SK-N-SH treated with all-trans-retinoic acid at 6 μM for 48 hours (cell line): Measurements from ENCODE around the gene MSH5.
"Not testable (repeated sequence)": the region's sequence is repeated elsewhere in the genome, so short reads cannot be mapped to it uniquely, and the experiment has no call there.

Experiments used
- ATAC-seq: fragments of 200-7000 bp; cut with Tn5 transposase; 3 replicates; pipeline ENCODE4 v1.9.1; 2020; ENCODE audit warnings: mild to moderate bottlenecking, moderate library complexity
- BACH2 ChIP-seq: fragments of 250-450 bp; sonication (Bioruptor Pico); IDR thresholded peaks from 2 replicates; pipeline ENCODE4 v1.9.0; 2021; ENCODE audit warnings: mild to moderate bottlenecking, borderline replicate concordance
- CREB5 ChIP-seq: fragments of 250-450 bp; sonication (Bioruptor Pico); IDR thresholded peaks from 2 replicates; pipeline ENCODE4 v1.5.1; 2020; ENCODE audit warnings: low read depth, mild to moderate bottlenecking, moderate library complexity
- CSDC2 ChIP-seq: fragments of 250-450 bp; sonication (Bioruptor Pico); IDR thresholded peaks from 2 replicates; pipeline ENCODE4 v1.5.0; 2020; ENCODE audit warnings: mild to moderate bottlenecking, moderate library complexity
- CSRNP3 ChIP-seq: fragments of 250-450 bp; sonication (Bioruptor Pico); IDR thresholded peaks from 2 replicates; pipeline ENCODE4 v1.5.1; 2021; ENCODE audit warnings: mild to moderate bottlenecking, moderate library complexity
- GLIS3 ChIP-seq: fragments of 250-450 bp; sonication (Bioruptor Pico); IDR thresholded peaks from 2 replicates; pipeline ENCODE4 v1.5.0; 2020; ENCODE audit warnings: mild to moderate bottlenecking, moderate library complexity
- ISL1 ChIP-seq: fragments of 250-450 bp; sonication (Bioruptor Pico); IDR thresholded peaks from 2 replicates; pipeline ENCODE4 v2.1.2; 2022; ENCODE audit warnings: mild to moderate bottlenecking, moderate library complexity
- OSR1 ChIP-seq: fragments of 250-450 bp; sonication (Bioruptor Pico); IDR thresholded peaks from 2 replicates; pipeline ENCODE4 v1.8.0; 2022; ENCODE audit warnings: moderate library complexity, mild to moderate bottlenecking, inconsistent platforms
- POU6F1 ChIP-seq: fragments of 250-450 bp; sonication (Bioruptor Pico); IDR thresholded peaks from 2 replicates; pipeline ENCODE4 v1.8.0; 2021; ENCODE audit warnings: low read depth, mild to moderate bottlenecking, moderate library complexity, borderline replicate concordance
- PPARA ChIP-seq: fragments of 250-450 bp; sonication (Bioruptor Pico); IDR thresholded peaks from 2 replicates; pipeline ENCODE4 v1.5.0; 2020; ENCODE audit warnings: mild to moderate bottlenecking, borderline replicate concordance
- RARB ChIP-seq: fragments of 250-450 bp; sonication (Bioruptor Pico); IDR thresholded peaks from 2 replicates; pipeline ENCODE4 v1.8.0; 2021; ENCODE audit warnings: mild to moderate bottlenecking, moderate library complexity
- SNAI2 ChIP-seq: fragments of 250-450 bp; sonication (Bioruptor Pico); IDR thresholded peaks from 2 replicates; pipeline ENCODE4 v1.5.0; 2020; ENCODE audit warnings: mild to moderate bottlenecking, moderate library complexity
- TCF4 ChIP-seq: fragments of 250-450 bp; sonication (Bioruptor Pico); IDR thresholded peaks from 2 replicates; pipeline ENCODE4 v1.8.0; 2021; ENCODE audit warnings: mild to moderate bottlenecking, moderate library complexity, borderline replicate concordance
- TOX ChIP-seq: fragments of 250-450 bp; sonication (Bioruptor Pico); IDR thresholded peaks from 2 replicates; pipeline ENCODE4 v1.8.0; 2021; ENCODE audit warnings: mild to moderate bottlenecking, moderate library complexity, borderline replicate concordance
- TSHZ2 ChIP-seq: fragments of 250-450 bp; sonication (Bioruptor Pico); IDR thresholded peaks from 2 replicates; pipeline ENCODE4 v1.5.0; 2020; ENCODE audit warnings: mild to moderate bottlenecking, moderate library complexity
- ZC3H10 ChIP-seq: fragments of 250-450 bp; sonication (Bioruptor Pico); IDR thresholded peaks from 2 replicates; pipeline ENCODE4 v1.5.1; 2021; ENCODE audit warnings: mild to moderate bottlenecking, moderate library complexity
- ZFP3 ChIP-seq: fragments of 250-450 bp; sonication (Bioruptor Pico); IDR thresholded peaks from 2 replicates; pipeline ENCODE4 v1.5.0; 2020; ENCODE audit warnings: mild to moderate bottlenecking, moderate library complexity
- ZFP30 ChIP-seq: fragments of 450-650 bp; formaldehyde crosslinking; IDR thresholded peaks from 2 replicates; pipeline ENCODE4 v1.5.0; 2022; ENCODE audit warnings: mild to moderate bottlenecking, moderate library complexity
- ZNF70 ChIP-seq: fragments of 450-650 bp; formaldehyde crosslinking; IDR thresholded peaks from 2 replicates; pipeline ENCODE4 v1.5.0; 2020; ENCODE audit warnings: mild to moderate bottlenecking, moderate library complexity
- ZNF8 ChIP-seq: fragments of 450-650 bp; formaldehyde crosslinking; IDR thresholded peaks from 2 replicates; pipeline ENCODE4 v1.5.0; 2020; ENCODE audit warnings: mild to moderate bottlenecking, moderate library complexity
- TF ChIP-seq, protein P1 (sequence below): fragments of 250-450 bp; sonication (Bioruptor Pico); IDR thresholded peaks from 2 replicates; pipeline ENCODE4 v1.8.0; 2020; ENCODE audit warnings: mild to moderate bottlenecking, moderate library complexity, borderline replicate concordance

The MSH5 gene

DNA sequence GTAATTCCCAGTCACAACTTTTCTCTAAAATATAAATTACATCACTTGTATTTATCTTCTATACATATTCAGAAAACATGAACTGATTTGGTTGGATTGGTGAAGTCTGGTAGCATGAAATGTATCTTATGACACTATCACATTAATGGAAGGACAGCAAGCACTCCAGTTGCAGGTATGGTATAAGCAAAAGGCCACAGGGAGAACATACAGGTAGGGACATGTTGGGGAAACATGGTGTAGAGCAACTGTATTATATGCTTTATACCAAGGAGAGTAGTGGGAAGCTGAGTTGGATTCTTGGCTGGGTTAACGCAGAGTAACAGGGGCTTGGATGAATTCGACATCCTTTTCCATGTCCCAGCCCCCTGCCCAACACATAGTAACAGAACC is 57.2 kb downstream of the MSH5 start:
- TF ChIP-seq ZNF8 (CRISPR knock-in tag) (no peak), ZFP3 (CRISPR knock-in tag) (no peak), SNAI2 (CRISPR knock-in tag) (no peak), TCF4 (CRISPR knock-in tag) (no peak), CSRNP3 (no peak), ISL1 (CRISPR knock-in tag) (no peak), RARB (no peak), CSDC2 (CRISPR knock-in tag) (no peak), ZNF70 (CRISPR knock-in tag) (no peak), TOX (CRISPR knock-in tag) (no peak), ZFP30 (no peak)
- TF ChIP-seq, protein P1, sequence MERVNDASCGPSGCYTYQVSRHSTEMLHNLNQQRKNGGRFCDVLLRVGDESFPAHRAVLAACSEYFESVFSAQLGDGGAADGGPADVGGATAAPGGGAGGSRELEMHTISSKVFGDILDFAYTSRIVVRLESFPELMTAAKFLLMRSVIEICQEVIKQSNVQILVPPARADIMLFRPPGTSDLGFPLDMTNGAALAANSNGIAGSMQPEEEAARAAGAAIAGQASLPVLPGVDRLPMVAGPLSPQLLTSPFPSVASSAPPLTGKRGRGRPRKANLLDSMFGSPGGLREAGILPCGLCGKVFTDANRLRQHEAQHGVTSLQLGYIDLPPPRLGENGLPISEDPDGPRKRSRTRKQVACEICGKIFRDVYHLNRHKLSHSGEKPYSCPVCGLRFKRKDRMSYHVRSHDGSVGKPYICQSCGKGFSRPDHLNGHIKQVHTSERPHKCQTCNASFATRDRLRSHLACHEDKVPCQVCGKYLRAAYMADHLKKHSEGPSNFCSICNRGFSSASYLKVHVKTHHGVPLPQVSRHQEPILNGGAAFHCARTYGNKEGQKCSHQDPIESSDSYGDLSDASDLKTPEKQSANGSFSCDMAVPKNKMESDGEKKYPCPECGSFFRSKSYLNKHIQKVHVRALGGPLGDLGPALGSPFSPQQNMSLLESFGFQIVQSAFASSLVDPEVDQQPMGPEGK (CRISPR knock-in tag) = no peak
- ATAC-seq = no peak

GRCh38 chr6:31797588-31797987 is 57.8 kb downstream of the MSH5 start:
- no peak for ATAC-seq
- TF ChIP-seq RARB (no peak), ZFP30 (no peak), BACH2 (CRISPR knock-in tag) (no peak), ISL1 (CRISPR knock-in tag) (no peak), ZFP3 (CRISPR knock-in tag) (no peak), CSDC2 (CRISPR knock-in tag) (no peak), PPARA (CRISPR knock-in tag) (no peak), POU6F1 (CRISPR knock-in tag) (no peak), TCF4 (CRISPR knock-in tag) (no peak), TSHZ2 (CRISPR knock-in tag) (no peak)
- TF ChIP-seq, all 23 proteins: peak for 0

GRCh38 chr6:31799781-31800180 is 60.0 kb downstream of the MSH5 start:
- no peak for TF ChIP-seq ZNF70 (CRISPR knock-in tag)
- TF ChIP-seq CSRNP3 = no peak
- TF ChIP-seq CREB5 (CRISPR knock-in tag) = no peak
- no peak for TF ChIP-seq POU6F1 (CRISPR knock-in tag)
- TF ChIP-seq GLIS3 (CRISPR knock-in tag) = no peak
- TF ChIP-seq, protein P1 (CRISPR knock-in tag) = no peak
- no peak for TF ChIP-seq ZFP30
- no peak for TF ChIP-seq CSDC2 (CRISPR knock-in tag)
- TF ChIP-seq BACH2 (CRISPR knock-in tag) = no peak
- TF ChIP-seq ZNF8 (CRISPR knock-in tag) = no peak
- no peak for TF ChIP-seq ISL1 (CRISPR knock-in tag)
- TF ChIP-seq TCF4 (CRISPR knock-in tag) = no peak
- TF ChIP-seq OSR1 (CRISPR knock-in tag) = no peak
- TF ChIP-seq ZC3H10 (CRISPR knock-in tag) = no peak
- TF ChIP-seq SNAI2 (CRISPR knock-in tag) = no peak
- no peak for ATAC-seq

GRCh38 chr6:31801031-31801927 is 61.5 kb downstream of the MSH5 start:
- not testable (repeated sequence) for ATAC-seq
